LNCaP clone FGC (cell line): ENCODE data around the gene LOXL3.

Source experiments
- DNase-seq: peaks from one replicate; pipeline ENCODE4 v3.0.0-alpha.2; 2011; ENCODE audit warnings: low read depth
- H3K4me3 ChIP-seq: 2 replicates; pipeline ENCODE4 v1.5.1; 2011; ENCODE audit warnings: mild to moderate bottlenecking, low read depth, low read length, control low read depth
- TF ChIP-seq, protein P1 (sequence below): IDR thresholded peaks from 2 replicates; pipeline ENCODE4 v1.5.1; 2012; ENCODE audit warnings: mild to moderate bottlenecking; ENCODE audit not compliant: control insufficient read depth, insufficient read depth; ENCODE audit errors: extremely low read depth

LOXL3 gene

DNA sequence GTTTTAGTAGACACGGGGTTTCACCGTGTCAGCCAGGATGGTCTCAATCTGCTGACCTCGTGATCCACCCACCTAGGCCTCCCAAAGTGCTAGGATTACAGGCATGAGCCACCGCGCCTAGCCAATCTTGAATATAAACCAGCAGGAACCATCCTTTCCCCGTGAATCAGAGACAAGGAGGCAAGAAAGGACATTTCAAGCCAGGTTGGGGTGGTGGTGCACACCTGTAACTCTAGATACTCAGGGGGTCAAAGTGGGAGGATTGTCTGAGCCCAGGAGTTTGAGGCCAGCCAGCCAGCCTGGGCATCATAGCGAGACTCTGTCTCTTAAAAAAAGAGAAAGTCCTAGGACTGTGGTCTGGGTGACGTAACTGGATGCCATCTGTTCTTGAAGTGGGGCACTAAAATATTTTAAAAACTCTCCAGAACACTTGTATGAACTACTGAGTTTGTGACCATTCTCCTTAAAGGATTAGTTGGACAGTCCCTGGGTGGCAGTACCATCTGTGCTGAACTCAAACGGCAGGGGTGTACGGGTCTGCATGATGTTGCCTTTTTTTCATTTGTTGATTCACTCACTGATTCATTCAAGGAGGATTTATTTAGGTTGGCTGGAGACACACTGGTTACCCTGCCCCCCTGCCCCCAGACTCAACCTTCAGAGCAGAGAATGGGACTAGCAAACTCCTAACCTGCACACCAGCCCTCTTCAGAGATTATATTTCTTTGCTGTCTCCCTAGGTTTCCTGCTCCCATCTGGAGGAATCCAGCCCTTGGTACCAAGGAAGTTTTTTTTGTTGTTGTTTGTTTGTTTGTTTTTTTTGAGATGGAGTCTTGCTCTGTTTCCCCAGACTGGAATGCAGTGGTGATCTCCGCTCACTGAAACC, 42.4 kb downstream of the LOXL3 start:
- TF ChIP-seq, protein P1, sequence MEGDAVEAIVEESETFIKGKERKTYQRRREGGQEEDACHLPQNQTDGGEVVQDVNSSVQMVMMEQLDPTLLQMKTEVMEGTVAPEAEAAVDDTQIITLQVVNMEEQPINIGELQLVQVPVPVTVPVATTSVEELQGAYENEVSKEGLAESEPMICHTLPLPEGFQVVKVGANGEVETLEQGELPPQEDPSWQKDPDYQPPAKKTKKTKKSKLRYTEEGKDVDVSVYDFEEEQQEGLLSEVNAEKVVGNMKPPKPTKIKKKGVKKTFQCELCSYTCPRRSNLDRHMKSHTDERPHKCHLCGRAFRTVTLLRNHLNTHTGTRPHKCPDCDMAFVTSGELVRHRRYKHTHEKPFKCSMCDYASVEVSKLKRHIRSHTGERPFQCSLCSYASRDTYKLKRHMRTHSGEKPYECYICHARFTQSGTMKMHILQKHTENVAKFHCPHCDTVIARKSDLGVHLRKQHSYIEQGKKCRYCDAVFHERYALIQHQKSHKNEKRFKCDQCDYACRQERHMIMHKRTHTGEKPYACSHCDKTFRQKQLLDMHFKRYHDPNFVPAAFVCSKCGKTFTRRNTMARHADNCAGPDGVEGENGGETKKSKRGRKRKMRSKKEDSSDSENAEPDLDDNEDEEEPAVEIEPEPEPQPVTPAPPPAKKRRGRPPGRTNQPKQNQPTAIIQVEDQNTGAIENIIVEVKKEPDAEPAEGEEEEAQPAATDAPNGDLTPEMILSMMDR: no peak
- DNase-seq: no peak
- no peak overlapping the region for H3K4me3 ChIP-seq

DNA sequence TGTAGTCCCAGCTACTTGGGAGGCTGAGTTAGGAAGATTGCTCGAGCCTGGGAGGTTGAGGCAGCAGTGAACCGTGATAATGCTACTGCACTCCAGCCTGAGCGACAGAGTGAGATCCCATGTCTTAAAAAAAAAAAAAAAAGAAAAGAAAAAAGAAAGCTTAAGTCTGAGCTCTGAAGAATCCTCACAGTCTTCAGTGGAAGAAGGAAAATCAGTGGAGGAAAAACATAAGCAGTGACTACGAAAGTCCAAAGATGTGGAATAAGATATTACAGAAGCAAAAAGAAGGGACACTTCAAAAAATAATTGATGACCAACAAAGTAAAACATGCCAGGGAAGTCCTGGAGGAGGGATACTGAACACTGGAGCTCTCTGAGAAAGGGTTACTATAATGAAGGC, 43.5 kb downstream of the LOXL3 start:
- no peak for DNase-seq
- no peak overlapping the region for H3K4me3 ChIP-seq
- TF ChIP-seq, protein P1: no peak

DNA sequence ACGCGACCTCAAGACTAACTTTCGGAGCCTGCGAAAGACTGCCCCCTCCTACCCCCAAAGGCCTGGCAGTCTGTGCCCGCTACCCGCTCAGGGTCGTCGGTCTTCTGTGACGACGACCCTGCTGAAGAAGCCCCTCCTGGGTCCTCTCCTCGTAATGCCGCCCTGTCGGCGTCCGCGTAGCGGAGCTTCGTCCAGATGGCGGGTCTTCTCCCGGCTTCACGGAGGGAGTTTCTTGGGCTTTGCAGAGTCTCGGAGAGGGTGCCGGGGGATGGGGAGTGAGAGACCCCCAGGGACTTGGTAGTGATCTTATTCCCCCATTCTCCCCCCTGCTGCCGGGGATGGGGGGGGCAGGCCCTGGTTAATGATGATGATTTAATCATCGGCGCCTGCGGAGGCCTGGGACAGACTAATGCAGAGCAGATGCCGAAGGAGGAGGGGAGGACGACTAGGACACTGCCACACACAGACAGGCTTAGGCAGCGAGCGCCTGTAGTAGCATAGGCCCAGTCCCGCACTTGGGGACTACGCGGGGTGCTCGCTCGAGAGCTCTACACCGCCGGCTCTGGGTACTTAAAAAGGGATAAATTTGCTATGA, 45.7 kb downstream of the LOXL3 start:
- DNase-seq: no peak
- TF ChIP-seq, protein P1: no peak
- H3K4me3 ChIP-seq: peak overlapping the region; percentile 61

DNA sequence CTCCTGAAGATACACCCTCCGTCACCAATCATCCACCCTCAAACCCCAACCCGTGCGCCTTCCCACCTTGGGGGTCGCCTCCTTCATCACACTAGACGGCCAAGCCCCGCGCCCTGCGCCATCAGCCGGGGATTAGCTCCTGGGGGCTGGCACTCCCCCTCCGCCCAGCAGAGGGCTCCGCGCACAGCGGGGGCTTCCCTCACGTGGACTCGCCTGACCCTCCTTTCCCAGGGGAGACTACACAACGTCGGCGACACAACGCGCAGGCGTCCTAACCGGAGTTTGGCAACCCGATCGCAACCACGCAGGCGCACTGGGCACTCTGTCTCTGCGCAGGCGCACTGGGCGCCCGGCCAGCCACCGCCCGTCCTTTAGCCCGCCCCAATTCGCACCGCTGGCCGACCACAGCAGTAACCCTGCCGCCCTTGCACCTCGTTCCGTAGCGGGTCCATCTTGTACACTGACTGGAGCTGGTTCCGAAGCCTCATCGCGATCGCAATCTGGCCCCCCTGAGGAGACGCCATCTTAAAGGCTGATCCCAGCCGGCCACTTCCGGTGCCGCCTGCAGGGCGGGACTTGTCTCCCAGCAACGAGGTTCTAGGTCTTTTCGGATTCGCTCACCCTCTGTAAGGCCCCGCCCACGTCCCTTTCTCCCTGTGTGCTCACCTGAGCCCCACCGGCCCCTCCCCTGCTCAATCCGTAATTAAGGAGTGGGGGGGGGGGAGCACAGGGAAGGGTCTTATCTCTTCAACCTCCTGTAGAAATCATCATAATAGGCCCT, 46.4 kb downstream of the LOXL3 start, which contains the start of gene PCGF1:
Gene PCGF1, minus strand, starts transcription at position 551 of the 781 bp plus-strand sequence. Its CDS starts 27 bp downstream, at position 524.
- TF ChIP-seq, protein P1: no peak
- H3K4me3 ChIP-seq: peak within 1 kb of the TSS; percentile 61
- DNase-seq: peak; percentile 88

DNA sequence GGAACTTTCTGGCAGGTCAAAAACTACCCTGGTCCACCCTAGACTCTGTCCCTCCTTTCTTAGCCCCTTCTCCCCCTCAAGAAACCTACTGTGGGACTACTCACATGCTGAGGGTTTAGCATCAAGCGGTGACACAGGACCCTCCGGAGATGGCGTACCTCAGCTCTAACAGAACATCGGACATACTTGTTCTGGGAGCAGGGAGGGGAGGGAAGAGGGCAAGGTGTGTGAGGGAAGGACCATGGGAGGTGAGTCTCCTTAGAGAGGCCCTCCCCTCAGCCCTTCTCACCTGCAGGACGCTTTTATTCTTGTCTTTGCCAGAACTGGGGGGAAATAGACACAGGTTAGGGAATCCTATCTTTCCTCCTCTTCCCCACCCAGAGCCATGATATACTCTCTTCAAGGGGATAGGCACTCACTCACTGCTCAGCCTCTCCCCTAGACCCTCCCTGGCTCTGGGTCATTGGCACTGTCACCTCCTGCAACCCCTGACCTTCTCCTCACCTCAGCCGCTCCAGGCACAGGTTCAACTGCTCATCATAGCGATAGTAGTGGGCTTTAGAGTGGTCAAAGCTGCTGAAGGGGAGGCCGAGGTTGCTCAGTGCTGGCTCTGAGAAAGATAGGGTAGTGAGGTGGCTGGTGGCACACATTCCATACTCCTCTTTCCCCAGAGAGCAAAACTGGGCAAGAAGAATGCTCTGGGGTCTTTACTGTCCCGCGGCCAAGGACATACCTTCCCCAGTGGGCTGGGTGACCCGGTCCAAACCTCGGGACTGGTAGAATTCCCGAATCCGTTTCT, 48.1 kb downstream of the LOXL3 start:
- no peak overlapping the region for H3K4me3 ChIP-seq
- TF ChIP-seq, protein P1: no peak

DNA sequence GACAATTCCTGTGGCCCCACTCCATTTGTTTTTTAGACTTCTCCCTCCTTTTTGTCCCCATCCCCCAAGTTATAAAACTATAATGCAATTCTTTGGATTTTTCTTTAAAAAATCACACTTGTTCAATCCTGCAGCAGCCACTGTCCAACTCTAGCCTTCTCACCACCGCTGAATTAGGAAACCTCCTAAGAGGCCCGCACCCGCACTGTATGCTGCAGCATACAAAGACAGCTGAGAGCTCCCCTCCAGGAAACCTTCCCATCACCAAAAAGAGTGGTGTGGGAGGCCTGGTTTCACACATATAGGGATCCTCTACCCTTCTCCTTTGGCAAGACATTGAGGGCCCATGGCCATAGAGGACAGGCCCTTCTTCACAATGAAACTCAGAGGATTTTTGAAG, 49.2 kb downstream of the LOXL3 start:
- TF ChIP-seq, protein P1: no peak
- no peak overlapping the region for H3K4me3 ChIP-seq
- no peak for DNase-seq

More for the DNA sequence above, 48.1 kb downstream of the LOXL3 start:
- no peak for DNase-seq
